Liver (tissue), 9 donors: ENCODE measurements around the gene IQGAP2. TPM values are rescaled to one million over a fixed set of nuclear protein-coding genes. Genes with fewer than 3 reads are reported as not detected.

Experiments
- DNase-seq: peaks from one replicate; pipeline ENCODE4 v3.0.0-alpha.2; 2017; ENCODE audit warnings: low spot score
- H3K27ac ChIP-seq, 2 donors: one replicate each; pipeline ENCODE4 v1.7.0; 2013; ENCODE audit warnings: inconsistent platforms in 2 of 2, low read length in 2 of 2, control low read depth in 1 of 2, low read depth in 1 of 2, mild to moderate bottlenecking in 1 of 2
- H3K27me3 ChIP-seq, 4 donors: one replicate each; pipeline versions ENCODE4 v1.6.1 to v1.7.0; 2013; ENCODE audit warnings: low read length in 3 of 4, inconsistent platforms in 1 of 4, mild to moderate bottlenecking in 1 of 4, moderate library complexity in 1 of 4; ENCODE audit not compliant: control insufficient read depth in 4 of 4, insufficient read depth in 4 of 4
- H3K36me3 ChIP-seq, 4 donors: one replicate each; pipeline versions ENCODE4 v1.6.1 to v1.7.0; 2013; ENCODE audit warnings: low read length in 3 of 4, mild to moderate bottlenecking in 3 of 4, low read depth in 1 of 4, moderate library complexity in 1 of 4; ENCODE audit not compliant: control insufficient read depth in 4 of 4, insufficient read depth in 3 of 4
- H3K4me1 ChIP-seq, 4 donors: one replicate each; pipeline versions ENCODE4 v1.6.1 to v1.7.0; 2013; ENCODE audit warnings: low read length in 3 of 4, mild to moderate bottlenecking in 3 of 4, moderate library complexity in 1 of 4; ENCODE audit not compliant: control insufficient read depth in 4 of 4, insufficient read depth in 4 of 4
- H3K4me3 ChIP-seq, 3 donors: one replicate each; pipeline versions ENCODE4 v1.6.1 to v1.7.0; 2013; ENCODE audit warnings: low read length in 3 of 3, control low read depth in 1 of 3, low read depth in 1 of 3, mild to moderate bottlenecking in 1 of 3
- H3K9ac ChIP-seq, 2 donors: one replicate each; pipeline ENCODE4 v1.7.0; 2013; ENCODE audit warnings: low read length in 2 of 2, mild to moderate bottlenecking in 2 of 2, moderate library complexity in 2 of 2, control low read depth in 1 of 2, low read depth in 1 of 2
- H3K9me3 ChIP-seq, 4 donors: one replicate each; pipeline versions ENCODE4 v1.6.1 to v1.7.0; 2013; ENCODE audit warnings: low read length in 3 of 4; ENCODE audit not compliant: control insufficient read depth in 4 of 4
- EGR1 ChIP-seq, 2 donors: IDR thresholded peaks; 2 replicates each; pipeline ENCODE4 v1.6.1; 2016 to 2018; ENCODE audit warnings: antibody characterized with exemption in 2 of 2, low read depth in 2 of 2
- FOXA1 ChIP-seq: IDR thresholded peaks from 2 replicates; pipeline ENCODE4 v1.6.1; 2016; ENCODE audit warnings: antibody characterized with exemption
- FOXA2 ChIP-seq: IDR thresholded peaks from 2 replicates; pipeline ENCODE4 v1.6.1; 2016; ENCODE audit warnings: antibody characterized with exemption
- GABPA ChIP-seq, 2 donors: IDR thresholded peaks in 1 of 2; conservative IDR thresholded peaks in 1 of 2; 2 replicates each; pipeline ENCODE4 v1.6.1; 2016; ENCODE audit warnings: antibody characterized with exemption in 2 of 2, mild to moderate bottlenecking in 1 of 2, moderate library complexity in 1 of 2
- HNF4A ChIP-seq, 2 donors: conservative IDR thresholded peaks; 2 replicates each; pipeline ENCODE4 v1.6.1; 2016; ENCODE audit warnings: antibody characterized with exemption in 2 of 2, mild to moderate bottlenecking in 2 of 2
- HNF4G ChIP-seq: IDR thresholded peaks from 2 replicates; pipeline ENCODE4 v1.6.1; 2016; ENCODE audit warnings: antibody characterized with exemption
- JUND ChIP-seq, 2 donors: IDR thresholded peaks; 2 replicates each; pipeline ENCODE4 v1.6.1; 2016; ENCODE audit warnings: antibody characterized with exemption in 2 of 2
- NR2F2 ChIP-seq: IDR thresholded peaks from 2 replicates; pipeline ENCODE4 v1.6.1; 2016; ENCODE audit warnings: antibody characterized with exemption
- RAD21 ChIP-seq, 2 donors: IDR thresholded peaks; 2 replicates each; pipeline ENCODE4 v1.6.1; 2016; ENCODE audit warnings: antibody characterized with exemption in 2 of 2, mild to moderate bottlenecking in 2 of 2
- RXRA ChIP-seq, 2 donors: IDR thresholded peaks; 2 replicates each; pipeline ENCODE4 v1.6.1; 2017 to 2018; ENCODE audit warnings: antibody characterized with exemption in 2 of 2, mild to moderate bottlenecking in 1 of 2
- SP1 ChIP-seq: IDR thresholded peaks from 2 replicates; pipeline ENCODE4 v1.6.1; 2018; ENCODE audit warnings: antibody characterized with exemption, mild to moderate bottlenecking
- YY1 ChIP-seq: IDR thresholded peaks from 2 replicates; pipeline ENCODE4 v1.6.1; 2016; ENCODE audit warnings: antibody characterized with exemption, mild to moderate bottlenecking
- WGBS: extraction: QIAGEN DNeasy Blood & Tissue Kit; methylation state at CpG from one replicate; pipeline ENCODE4 v1.1.7; 2013; 5-methylcytosine and 5-hydroxymethylcytosine counted together
- polyA plus RNA-seq, 2 donors: library from polyadenylated mRNA; stranded (reverse) in 1 of 2; unstranded in 1 of 2; fragments of 200-250 nt in 1 of 2; fragments of >200 nt in 1 of 2; fragmentation: Nextera tagmentation in 1 of 2; extraction: Ambion mirVana in 1 of 2; gene quantifications; one replicate each; pipeline versions ENCODE4 v1.2.1 to v1.2.3, GENCODE V29; 2013 to 2015
- total RNA-seq, 2 donors: library from RNA; depleted of rRNA; stranded (reverse); fragments of >200 nt; gene quantifications; one replicate each; pipeline ENCODE4 v1.2.3, GENCODE V29; 2014
- TF ChIP-seq, protein P1 (sequence below): IDR thresholded peaks from 2 replicates; pipeline ENCODE4 v1.6.1; 2016; ENCODE audit warnings: antibody characterized with exemption
- TF ChIP-seq, protein P2 (sequence below): IDR thresholded peaks from 2 replicates; pipeline ENCODE4 v1.6.1; 2016; ENCODE audit warnings: antibody characterized with exemption
- TF ChIP-seq, protein P3 (sequence below): IDR thresholded peaks from 2 replicates; pipeline ENCODE4 v1.6.1; 2016; ENCODE audit warnings: antibody characterized with exemption
- TF ChIP-seq, protein P4 (sequence below): fragments of 150-350 bp; IDR thresholded peaks from 2 replicates; pipeline ENCODE4 v1.5.1; 2017; ENCODE audit warnings: improper control_type of control experiment, low read depth, low read length; ENCODE audit not compliant: missing input control
- TF ChIP-seq, protein P5 (sequence below): IDR thresholded peaks from 2 replicates; pipeline ENCODE4 v1.6.1; 2016; ENCODE audit warnings: antibody characterized with exemption, mild to moderate bottlenecking
- donor health status: healthy.
- donor health status: healthy.
- donor health status: healthy.
- donor health status: healthy.
- donor health status: healthy.

IQGAP2 gene
- total and polyA plus RNA-seq, 4 donors: 41.5 to 205 (median 102) TPM

DNA sequence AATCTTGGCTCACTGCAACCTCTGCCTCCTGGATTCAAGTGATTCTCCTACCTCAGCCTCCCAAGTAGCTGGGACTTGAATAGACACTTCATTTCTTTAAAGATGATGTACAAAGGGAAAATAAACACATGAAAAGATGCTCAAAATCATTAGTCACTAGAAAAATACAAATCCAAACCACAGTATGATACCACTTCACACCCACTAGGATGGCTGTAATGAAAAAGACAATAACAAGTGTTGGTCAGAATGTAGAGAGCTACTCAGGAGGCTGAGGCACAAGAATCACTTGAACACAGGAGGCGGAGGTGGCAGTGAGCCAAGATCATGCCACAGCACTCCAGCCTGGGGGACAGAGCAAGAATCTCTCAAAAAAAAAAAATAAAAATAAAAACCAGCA, 207.1 kb downstream of the IQGAP2 start:
- no peak for DNase-seq
- Histone ChIP-seq H3K27me3 (no peaks in the 10 kb centered on the region), H3K36me3 (peaks cover 0 to 43% (median 31%) of the 10 kb centered on the region in 4 donors), H3K9me3 (no peaks in the 10 kb centered on the region), H3K4me3 (no peak overlapping the region), H3K4me1 (no peaks in the 10 kb centered on the region), H3K27ac (no peak overlapping the region), H3K9ac (no peak overlapping the region)
- WGBS: 85% methylated on average over 1 of the region's 1 CpG
- TF ChIP-seq RXRA (IDR thresholded peaks at IDR 0.05): no peak
- TF ChIP-seq FOXA1: no peak
- no peak for TF ChIP-seq HNF4G
- no peak for TF ChIP-seq GABPA (IDR thresholded peaks at IDR 0.05 in 1 of 2, conservative IDR thresholded peaks at IDR 0.05 in 1 of 2)
- no peak for TF ChIP-seq HNF4A (conservative IDR thresholded peaks at IDR 0.05)
- TF ChIP-seq, protein P1, sequence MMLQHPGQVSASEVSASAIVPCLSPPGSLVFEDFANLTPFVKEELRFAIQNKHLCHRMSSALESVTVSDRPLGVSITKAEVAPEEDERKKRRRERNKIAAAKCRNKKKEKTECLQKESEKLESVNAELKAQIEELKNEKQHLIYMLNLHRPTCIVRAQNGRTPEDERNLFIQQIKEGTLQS: no peak
- TF ChIP-seq, protein P2, sequence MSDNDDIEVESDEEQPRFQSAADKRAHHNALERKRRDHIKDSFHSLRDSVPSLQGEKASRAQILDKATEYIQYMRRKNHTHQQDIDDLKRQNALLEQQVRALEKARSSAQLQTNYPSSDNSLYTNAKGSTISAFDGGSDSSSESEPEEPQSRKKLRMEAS: no peak
- TF ChIP-seq FOXA2: no peak
- TF ChIP-seq SP1: no peak
- TF ChIP-seq, protein P3, sequence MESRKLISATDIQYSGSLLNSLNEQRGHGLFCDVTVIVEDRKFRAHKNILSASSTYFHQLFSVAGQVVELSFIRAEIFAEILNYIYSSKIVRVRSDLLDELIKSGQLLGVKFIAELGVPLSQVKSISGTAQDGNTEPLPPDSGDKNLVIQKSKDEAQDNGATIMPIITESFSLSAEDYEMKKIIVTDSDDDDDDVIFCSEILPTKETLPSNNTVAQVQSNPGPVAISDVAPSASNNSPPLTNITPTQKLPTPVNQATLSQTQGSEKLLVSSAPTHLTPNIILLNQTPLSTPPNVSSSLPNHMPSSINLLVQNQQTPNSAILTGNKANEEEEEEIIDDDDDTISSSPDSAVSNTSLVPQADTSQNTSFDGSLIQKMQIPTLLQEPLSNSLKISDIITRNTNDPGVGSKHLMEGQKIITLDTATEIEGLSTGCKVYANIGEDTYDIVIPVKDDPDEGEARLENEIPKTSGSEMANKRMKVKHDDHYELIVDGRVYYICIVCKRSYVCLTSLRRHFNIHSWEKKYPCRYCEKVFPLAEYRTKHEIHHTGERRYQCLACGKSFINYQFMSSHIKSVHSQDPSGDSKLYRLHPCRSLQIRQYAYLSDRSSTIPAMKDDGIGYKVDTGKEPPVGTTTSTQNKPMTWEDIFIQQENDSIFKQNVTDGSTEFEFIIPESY: no peak
- TF ChIP-seq EGR1 (IDR thresholded peaks at IDR 0.05; ENCODE audit: low read depth in 2 of 2): no peak
- TF ChIP-seq, protein P4, sequence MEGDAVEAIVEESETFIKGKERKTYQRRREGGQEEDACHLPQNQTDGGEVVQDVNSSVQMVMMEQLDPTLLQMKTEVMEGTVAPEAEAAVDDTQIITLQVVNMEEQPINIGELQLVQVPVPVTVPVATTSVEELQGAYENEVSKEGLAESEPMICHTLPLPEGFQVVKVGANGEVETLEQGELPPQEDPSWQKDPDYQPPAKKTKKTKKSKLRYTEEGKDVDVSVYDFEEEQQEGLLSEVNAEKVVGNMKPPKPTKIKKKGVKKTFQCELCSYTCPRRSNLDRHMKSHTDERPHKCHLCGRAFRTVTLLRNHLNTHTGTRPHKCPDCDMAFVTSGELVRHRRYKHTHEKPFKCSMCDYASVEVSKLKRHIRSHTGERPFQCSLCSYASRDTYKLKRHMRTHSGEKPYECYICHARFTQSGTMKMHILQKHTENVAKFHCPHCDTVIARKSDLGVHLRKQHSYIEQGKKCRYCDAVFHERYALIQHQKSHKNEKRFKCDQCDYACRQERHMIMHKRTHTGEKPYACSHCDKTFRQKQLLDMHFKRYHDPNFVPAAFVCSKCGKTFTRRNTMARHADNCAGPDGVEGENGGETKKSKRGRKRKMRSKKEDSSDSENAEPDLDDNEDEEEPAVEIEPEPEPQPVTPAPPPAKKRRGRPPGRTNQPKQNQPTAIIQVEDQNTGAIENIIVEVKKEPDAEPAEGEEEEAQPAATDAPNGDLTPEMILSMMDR: no peak
- TF ChIP-seq RAD21 (IDR thresholded peaks at IDR 0.05): no peak
- TF ChIP-seq, protein P5, sequence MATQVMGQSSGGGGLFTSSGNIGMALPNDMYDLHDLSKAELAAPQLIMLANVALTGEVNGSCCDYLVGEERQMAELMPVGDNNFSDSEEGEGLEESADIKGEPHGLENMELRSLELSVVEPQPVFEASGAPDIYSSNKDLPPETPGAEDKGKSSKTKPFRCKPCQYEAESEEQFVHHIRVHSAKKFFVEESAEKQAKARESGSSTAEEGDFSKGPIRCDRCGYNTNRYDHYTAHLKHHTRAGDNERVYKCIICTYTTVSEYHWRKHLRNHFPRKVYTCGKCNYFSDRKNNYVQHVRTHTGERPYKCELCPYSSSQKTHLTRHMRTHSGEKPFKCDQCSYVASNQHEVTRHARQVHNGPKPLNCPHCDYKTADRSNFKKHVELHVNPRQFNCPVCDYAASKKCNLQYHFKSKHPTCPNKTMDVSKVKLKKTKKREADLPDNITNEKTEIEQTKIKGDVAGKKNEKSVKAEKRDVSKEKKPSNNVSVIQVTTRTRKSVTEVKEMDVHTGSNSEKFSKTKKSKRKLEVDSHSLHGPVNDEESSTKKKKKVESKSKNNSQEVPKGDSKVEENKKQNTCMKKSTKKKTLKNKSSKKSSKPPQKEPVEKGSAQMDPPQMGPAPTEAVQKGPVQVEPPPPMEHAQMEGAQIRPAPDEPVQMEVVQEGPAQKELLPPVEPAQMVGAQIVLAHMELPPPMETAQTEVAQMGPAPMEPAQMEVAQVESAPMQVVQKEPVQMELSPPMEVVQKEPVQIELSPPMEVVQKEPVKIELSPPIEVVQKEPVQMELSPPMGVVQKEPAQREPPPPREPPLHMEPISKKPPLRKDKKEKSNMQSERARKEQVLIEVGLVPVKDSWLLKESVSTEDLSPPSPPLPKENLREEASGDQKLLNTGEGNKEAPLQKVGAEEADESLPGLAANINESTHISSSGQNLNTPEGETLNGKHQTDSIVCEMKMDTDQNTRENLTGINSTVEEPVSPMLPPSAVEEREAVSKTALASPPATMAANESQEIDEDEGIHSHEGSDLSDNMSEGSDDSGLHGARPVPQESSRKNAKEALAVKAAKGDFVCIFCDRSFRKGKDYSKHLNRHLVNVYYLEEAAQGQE: no peak
- no peak for TF ChIP-seq NR2F2
- TF ChIP-seq JUND (IDR thresholded peaks at IDR 0.05): no peak
- no peak for TF ChIP-seq YY1

DNA sequence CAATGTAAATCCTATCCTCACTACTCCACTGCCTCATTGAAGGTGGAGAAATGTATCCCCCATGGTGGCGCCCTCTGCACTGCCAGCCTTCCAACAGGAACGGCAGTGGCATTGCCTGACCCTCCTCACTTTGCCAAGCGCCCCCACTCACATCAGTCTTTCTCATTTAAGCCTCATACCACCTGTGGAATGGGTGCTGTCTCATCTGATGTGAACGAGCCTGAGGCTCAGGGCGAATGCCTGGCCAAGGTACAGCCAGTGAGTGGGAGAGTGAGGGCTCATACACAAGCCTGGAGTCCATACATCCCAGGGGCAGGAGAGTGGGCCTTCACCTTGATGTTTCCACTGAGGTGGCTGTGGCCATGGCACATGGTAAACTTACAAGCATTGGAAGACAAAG, 209.9 kb downstream of the IQGAP2 start:
- no peak for DNase-seq
- no peak overlapping the region for H3K4me3 ChIP-seq
- no peak overlapping the region for H3K27ac ChIP-seq
- no peaks in the 10 kb centered on the region for H3K9me3 ChIP-seq
- TF ChIP-seq FOXA1: no peak
- TF ChIP-seq GABPA (IDR thresholded peaks at IDR 0.05 in 1 of 2, conservative IDR thresholded peaks at IDR 0.05 in 1 of 2): no peak
- no peaks in the 10 kb centered on the region for H3K27me3 ChIP-seq
- 76% methylated on average over 5 of the region's 5 CpGs for WGBS
- H3K9ac ChIP-seq: no peak overlapping the region
- H3K36me3 ChIP-seq: peaks cover 0 to 31% (median 20%) of the 10 kb centered on the region in 4 donors
- no peaks in the 10 kb centered on the region for H3K4me1 ChIP-seq
